NCI-H1092 (cell line): ENCODE measurements around the gene ADAM12.
"Not testable (repeated sequence)": the region's sequence is repeated elsewhere in the genome, so short reads cannot be mapped to it uniquely, and the experiment has no call there.

Source experiments
- DNase-seq: peaks from one replicate; lab custom pipeline; 2025; lab: John Stamatoyannopoulos, UW

Gene ADAM12

GRCh38 chr10:126374435-126374834 is 13.8 kb downstream of the ADAM12 start:
- no peak for DNase-seq

- DNase-seq: no peak
Measured at GRCh38 chr10:126373972-126374371, 14.3 kb downstream of the ADAM12 start.

- no peak for DNase-seq
Measured at GRCh38 chr10:126373147-126373546, 15.1 kb downstream of the ADAM12 start.

GRCh38 chr10:126372396-126372795 is 15.9 kb downstream of the ADAM12 start:
- DNase-seq: no peak

GRCh38 chr10:126369125-126369710 is 19.1 kb downstream of the ADAM12 start:
- DNase-seq: no peak

GRCh38 chr10:126357169-126357568 is 31.1 kb downstream of the ADAM12 start:
- DNase-seq: no peak

- no peak for DNase-seq
Measured at GRCh38 chr10:126353666-126354065, 34.6 kb downstream of the ADAM12 start.

- DNase-seq: no peak
Measured at GRCh38 chr10:126352453-126352852, 35.8 kb downstream of the ADAM12 start.

- no peak for DNase-seq
Measured at GRCh38 chr10:126351021-126351420, 37.3 kb downstream of the ADAM12 start.

GRCh38 chr10:126350216-126350992 is 37.9 kb downstream of the ADAM12 start:
- no peak for DNase-seq

GRCh38 chr10:126349676-126350075 is 38.6 kb downstream of the ADAM12 start:
- no peak for DNase-seq

- no peak for DNase-seq
Measured at GRCh38 chr10:126349101-126349500, 39.2 kb downstream of the ADAM12 start.

- DNase-seq: not testable (repeated sequence)
Measured at GRCh38 chr10:126343496-126343895, 44.8 kb downstream of the ADAM12 start.

- no peak for DNase-seq
Measured at GRCh38 chr10:126342680-126343079, 45.6 kb downstream of the ADAM12 start.

- no peak for DNase-seq
Measured at GRCh38 chr10:126341491-126341890, 46.8 kb downstream of the ADAM12 start.

GRCh38 chr10:126337251-126337810 is 50.9 kb downstream of the ADAM12 start:
- no peak for DNase-seq

GRCh38 chr10:126336801-126337200 is 51.5 kb downstream of the ADAM12 start:
- DNase-seq: no peak

- DNase-seq: no peak
Measured at GRCh38 chr10:126334272-126334671, 54.0 kb downstream of the ADAM12 start.

GRCh38 chr10:126332576-126332975 is 55.7 kb downstream of the ADAM12 start:
- DNase-seq: no peak

- no peak for DNase-seq
Measured at GRCh38 chr10:126331101-126331500, 57.2 kb downstream of the ADAM12 start.

GRCh38 chr10:126324826-126325225 is 63.5 kb downstream of the ADAM12 start:
- DNase-seq: no peak

- DNase-seq: no peak
Measured at GRCh38 chr10:126321440-126321839, 66.8 kb downstream of the ADAM12 start.

- no peak for DNase-seq
Measured at GRCh38 chr10:126317751-126318150, 70.5 kb downstream of the ADAM12 start.
